GF-D8 (cell line): ENCODE results near the gene EGLN2.
A peak's percentile ranks its signal among the peaks of the same experiment; 100 is the strongest.
"Not testable (repeated sequence)": the region's sequence is repeated elsewhere in the genome, so short reads cannot be mapped to it uniquely, and the experiment has no call there.

Experiments
- DNase-seq: peaks from one replicate; lab custom pipeline; 2025; lab: John Stamatoyannopoulos, UW

The EGLN2 gene

DNA sequence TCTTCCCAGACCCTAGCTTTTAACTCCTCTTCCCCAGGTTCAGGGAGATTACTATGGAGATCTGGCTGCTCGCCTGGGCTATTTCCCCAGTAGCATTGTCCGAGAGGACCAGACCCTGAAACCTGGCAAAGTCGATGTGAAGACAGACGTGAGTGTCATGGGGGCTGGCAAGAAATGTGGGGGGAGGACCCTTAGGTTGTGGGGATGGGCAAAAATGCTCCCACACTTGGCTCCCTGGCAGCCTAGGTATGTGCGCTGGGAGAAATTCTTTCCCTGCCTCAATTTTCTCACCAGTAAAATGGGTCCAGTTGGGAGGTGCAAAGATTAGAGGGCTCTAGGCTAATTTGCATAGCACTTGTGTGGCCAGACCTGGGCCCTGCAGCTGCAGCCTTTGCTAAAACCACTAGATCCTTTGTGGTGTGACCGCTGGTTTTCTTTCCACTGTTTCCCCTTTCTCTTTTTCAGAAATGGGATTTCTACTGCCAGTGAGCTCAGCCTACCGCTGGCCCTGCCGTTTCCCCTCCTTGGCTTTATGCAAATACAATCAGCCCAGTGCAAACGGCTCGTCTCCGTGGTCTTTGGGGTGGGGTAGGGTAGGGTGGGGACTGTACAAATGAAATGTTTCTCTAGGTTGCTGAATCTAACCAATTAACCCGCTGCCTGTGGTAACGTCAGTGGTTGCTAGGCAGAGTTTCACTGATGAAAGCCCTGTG is 21.9 kb upstream of the EGLN2 start:
- peak; percentile 97 for DNase-seq

DNA sequence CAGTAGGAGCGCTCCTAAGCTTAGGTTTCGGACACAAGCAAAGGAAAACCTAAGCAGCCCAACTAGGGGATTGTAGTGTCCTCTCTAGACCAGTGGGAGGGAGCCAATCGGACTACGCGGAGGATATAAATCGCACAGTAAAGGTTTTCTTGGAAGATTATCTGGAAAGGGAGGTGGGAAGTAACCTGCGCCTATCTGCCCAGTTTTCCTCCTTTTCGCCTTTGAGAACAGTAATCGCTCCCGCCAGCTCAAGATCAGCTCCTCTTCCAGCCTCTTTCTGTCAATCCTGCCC is 21.4 kb upstream of the EGLN2 start:
- no peak for DNase-seq

DNA sequence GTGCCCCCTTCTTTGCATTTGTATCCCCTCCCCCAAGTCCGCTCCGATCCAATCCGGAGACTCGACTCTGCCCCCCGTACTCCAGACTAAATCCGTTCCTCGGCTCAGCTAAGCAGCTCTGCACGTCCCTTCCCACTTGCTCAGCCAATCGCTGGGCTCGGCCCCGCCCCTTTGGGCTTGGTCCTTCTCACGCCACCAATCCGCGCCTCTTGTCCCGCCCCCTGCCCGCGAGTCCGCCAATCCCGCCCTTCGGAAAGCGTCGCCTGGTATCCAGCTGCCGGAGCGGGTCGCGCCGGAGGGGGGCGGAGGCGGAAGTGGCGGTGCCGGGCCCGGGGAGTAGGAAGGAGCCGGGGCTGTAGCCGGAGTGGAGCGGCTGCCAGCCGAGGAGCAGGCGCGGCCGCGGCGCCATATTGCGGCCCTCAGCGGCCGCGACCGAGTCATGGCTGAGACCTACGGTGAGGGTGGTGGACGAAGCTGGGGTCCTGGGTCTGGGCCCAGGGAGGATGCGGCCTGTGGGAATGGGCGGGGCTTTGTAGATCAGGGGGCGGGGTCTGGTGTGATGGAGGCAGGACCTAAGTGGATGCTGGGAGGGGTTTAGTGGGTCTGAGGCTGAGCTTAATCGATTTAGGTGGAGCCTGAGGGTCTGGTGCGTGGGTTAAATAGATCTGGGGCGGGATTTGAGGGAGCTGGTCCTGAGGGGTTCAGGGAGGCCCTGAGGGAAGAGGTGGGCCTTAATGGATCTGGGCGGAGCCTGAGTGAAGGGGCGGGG is 20.9 kb upstream of the EGLN2 start, which contains the start of gene RAB4B:
Gene RAB4B (plus strand): TSS at position 311 of the 769 bp plus-strand sequence. CDS start 129 bp downstream, at position 440.
- DNase-seq = peak; percentile 98

DNA sequence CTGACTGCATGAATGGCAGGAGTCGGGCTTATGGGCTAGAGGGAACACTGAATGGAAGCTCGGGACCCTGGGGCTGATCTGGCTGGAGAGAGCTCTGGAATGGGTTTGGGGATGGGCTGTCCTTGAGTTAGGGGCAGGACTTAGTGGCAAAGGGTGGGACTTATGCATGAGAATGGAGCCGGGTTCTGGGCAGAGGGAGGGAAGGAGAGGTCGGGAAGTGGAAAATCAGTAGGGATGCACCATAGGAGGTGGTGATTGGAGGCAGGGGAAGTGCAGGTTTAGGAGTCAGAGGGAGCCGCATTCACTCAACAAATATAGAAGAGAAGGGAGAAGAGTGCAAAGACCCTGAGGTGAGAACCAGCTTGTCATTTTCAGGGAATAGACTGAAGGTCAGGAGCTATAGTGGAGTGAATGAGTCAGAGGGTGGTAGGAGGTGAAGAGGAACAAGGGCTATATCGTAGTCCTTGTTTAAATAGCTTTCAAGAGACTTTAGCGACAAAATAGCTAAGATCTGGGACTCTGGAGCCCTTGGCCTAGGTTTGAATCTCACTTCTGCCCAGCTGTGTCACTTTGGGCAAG is 20.2 kb upstream of the EGLN2 start:
- no peak for DNase-seq

DNA sequence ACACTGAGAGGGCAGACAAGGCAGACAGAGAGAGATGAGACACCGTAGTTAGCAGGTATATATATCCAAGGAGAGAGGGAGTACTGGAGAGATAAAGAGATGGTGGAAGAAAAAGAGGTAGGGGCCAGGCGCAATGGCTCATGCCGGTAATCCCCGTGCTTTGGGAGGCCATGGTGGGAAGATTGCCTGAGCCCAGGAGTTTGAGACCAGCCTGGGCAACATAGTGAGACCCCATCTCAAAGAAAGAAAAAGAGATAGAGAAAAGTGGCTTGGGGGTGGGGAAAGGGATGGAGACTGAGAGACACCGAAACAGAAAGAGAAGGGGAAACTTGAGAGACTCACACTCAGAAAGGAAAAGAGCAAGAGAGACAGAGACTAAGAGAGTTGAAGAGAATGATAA is 18.4 kb upstream of the EGLN2 start:
- DNase-seq = no peak

DNA sequence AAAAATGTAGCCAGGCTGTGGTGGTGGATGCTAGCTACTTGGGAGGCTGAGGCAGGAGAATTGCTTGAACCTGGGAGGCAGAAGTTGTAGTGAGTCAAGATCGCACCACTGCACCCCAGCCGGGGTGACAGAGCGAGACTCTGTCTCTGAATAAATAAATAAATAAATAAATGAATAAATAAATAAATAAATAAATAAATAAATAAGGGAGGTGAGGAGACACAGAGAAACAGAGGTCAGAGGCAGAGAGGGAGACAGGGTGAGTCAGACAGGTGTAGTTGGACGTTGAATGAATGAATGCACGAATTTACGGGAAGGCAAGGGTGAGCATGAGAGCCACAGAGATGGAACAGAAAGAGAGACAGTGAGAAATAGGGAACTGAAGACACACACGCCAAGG is 17.9 kb upstream of the EGLN2 start:
- DNase-seq = no peak

DNA sequence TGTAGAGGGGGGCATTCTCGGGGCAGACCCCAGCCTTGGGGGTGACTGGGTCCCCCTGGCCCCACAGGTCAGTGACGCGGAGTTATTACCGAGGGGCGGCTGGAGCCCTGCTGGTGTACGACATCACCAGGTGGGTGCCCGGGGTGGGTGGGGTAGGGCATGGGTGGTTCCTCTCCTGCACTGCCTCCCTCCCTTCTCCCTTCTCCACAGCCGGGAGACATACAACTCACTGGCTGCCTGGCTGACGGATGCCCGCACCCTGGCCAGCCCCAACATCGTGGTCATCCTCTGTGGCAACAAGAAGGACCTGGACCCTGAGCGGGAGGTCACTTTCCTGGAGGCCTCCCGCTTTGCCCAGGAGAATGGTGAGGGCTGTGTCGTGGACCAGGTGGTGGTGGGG is 15.3 kb upstream of the EGLN2 start:
- DNase-seq = no peak

DNA sequence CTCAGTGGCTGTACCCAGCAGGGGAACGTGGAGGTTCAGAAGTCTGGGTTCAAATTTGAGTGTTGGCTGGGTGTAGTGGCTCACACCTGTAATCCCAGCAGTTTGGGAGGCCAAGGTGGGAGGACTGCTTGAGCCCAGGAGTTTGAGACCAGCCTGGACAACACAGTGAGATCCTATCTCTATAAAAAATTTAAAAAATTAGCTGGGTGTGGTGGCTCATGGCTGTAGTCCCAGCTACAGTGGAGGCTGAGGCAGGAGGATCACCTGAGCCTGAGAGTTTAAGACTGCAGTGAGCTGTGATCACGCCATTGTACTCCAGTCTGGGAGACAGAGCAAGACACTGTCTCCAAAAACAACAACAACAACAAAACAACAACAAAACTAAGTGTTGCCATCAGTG is 14.8 kb upstream of the EGLN2 start:
- not testable (repeated sequence) for DNase-seq

DNA sequence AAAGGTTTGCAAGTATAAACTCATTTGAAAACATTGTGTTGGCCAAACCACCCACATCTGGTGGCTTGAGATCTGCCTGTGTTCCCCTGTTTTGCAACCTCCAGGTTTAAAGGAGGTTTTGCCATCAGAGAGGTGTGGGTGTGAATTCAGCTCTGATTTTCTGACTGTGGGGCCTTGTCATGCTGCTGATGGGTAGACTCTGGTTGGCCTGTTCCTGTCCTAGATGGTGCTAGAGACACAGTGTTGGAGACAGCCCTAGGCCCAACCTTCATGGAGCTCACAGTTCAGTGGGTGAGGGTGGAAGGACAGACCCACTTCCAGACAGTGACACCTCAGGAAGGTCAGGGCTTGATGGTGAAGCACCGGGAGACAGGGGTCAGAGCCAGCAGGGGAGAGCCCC is 13.5 kb upstream of the EGLN2 start:
- DNase-seq = no peak

DNA sequence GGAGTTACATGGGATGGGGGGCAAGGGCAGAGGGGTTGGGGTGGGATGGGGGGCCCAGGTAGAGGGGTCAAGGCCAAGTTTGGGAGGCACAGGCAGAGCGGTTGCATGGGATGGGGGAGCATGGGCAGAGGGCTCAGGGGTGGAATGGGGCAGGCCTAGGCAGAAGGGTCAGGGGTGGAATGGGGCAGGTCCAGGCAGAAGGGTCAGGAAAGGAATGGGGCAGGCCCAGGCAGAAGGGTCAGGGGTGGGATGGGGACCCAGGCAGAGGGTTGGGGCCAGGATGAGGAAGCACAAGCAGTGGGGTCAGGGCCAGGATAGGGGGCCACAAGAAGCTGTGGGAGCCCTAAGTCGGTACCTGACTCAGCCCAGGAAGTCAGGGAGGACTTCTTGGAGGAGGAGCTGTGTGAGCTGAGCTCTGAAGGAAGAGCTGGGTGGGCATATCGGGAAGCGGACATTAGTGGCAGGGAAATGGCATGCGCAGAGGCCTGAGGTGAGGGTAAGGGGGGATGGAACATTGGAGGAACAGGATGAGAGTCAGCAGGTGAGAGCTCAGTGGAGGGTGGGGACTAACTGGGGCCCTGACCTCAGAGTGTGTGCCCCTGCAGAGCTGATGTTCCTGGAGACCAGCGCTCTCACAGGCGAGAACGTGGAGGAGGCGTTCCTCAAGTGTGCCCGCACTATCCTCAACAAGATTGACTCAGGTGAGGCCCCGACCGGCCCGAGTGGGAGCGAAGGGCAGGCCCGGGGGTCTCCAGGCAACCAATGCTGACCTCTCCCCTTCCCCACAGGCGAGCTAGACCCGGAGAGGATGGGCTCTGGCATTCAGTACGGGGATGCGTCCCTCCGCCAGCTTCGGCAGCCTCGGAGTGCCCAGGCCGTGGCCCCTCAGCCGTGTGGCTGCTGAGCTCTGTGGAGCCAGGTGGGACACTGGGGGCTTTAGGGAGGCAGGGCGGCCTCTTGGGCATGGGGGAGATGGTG is 12.6 kb upstream of the EGLN2 start:
- no peak for DNase-seq

DNA sequence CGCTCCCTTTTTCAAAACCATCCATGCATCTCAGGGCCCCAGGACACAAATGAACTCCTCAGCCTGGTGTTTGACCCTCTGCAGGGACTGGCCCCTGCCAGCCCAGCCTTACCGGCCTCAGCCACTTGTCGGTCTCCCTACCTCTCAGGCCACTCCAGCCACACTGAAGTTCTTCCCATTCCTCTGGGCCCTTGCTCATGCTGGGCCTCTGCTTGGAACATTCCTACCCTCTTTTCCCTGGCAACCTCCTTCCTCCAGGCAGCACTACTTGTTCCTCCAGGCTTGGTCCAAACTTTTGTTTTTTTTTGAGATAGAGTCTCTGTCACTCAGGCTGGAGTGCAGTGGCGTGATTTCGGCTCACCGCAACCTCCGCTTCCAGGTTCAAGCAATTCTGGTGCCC is 7.6 kb upstream of the EGLN2 start:
- no peak for DNase-seq

DNA sequence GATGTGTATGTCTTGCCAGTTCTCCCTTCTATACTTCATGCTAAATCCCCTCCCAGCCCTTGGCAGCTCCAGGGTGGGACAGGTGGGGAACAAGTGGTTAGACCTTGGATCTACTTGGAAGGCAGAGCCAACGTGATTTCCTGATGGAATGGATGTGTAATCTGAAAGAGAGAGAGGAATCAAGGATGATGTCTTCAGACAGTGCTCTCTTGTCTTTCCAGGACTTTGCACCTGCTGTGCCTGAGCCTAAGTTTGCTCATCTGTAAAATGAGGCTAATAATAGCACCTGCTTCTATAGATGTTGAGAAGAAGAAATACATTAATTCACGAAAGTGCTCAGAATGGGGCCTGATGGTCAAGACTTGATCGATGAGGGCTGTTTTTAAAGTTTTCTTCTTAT is 7.0 kb upstream of the EGLN2 start:
- DNase-seq = no peak

DNA sequence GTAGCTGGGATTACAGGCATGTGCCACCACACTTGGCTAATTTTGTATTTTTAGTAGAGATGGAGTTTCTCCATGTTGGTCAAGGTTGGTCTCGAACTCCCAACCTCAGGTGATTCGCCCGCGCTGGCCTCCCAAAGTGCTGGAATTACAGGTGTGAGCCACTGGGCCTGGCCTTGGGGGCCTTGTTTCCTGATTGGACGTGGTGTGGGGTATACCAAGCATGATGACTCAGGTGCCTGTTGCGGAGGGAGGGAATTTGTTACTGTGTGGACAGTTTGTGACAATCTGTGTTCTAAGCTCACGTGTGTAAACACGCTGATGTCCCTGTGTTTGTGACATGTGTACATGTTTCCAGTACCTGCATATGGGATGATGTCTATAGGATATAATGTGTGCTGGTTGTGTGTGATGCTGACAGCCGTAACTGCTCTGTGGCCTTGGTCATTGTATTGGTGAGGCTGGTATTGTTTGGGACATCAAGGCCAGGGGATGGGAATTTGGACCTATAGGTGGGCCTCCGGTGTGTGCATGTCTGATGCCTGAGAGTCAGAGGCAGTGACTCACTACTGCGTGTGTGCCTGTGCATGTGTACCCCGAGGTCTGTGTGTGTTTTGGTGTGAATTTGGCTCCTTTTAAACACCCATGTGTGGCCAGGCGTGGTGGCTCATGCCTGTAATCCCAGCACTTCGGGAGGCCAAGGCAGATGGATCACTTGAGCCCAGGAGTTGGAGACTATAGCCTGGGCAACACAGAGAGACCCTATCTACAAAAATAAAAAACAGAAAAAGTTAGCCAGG is 1.6 kb upstream of the EGLN2 start:
- no peak for DNase-seq

DNA sequence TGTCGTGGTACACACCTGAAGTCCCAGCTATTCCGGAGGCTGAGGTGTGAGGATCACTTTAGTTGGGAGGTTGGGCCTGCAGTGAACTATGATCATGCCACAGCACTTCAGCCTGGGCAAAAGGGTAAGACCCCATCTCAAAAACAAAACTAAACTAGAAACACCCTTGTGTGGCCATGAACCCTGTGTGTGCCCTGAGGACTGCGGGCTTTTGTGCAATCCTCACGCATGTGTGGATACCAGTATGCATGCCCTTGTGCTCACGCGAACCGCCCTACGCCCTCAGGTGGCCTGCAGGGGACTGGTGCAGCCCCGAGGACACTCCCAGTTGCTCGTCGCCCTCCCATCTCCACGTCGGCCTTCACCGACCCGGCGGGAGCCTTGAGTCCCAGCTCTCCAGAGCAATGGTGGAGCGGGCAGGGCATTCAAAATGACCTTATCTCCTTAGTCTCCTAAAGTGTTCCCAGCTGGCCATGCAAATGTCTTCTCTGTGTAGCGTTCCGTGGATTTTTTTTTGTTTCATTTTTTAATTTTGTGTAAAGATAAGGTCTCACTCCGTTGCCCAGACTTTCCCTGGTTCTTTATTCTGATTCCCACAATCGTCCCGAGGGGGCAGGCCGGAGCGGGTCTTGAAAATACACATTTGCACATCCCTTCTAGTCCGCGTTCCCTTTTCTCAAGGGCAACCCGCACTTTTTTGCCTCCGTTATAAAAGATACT is 868 bp upstream of the EGLN2 start:
- peak; percentile 76 for DNase-seq

DNA sequence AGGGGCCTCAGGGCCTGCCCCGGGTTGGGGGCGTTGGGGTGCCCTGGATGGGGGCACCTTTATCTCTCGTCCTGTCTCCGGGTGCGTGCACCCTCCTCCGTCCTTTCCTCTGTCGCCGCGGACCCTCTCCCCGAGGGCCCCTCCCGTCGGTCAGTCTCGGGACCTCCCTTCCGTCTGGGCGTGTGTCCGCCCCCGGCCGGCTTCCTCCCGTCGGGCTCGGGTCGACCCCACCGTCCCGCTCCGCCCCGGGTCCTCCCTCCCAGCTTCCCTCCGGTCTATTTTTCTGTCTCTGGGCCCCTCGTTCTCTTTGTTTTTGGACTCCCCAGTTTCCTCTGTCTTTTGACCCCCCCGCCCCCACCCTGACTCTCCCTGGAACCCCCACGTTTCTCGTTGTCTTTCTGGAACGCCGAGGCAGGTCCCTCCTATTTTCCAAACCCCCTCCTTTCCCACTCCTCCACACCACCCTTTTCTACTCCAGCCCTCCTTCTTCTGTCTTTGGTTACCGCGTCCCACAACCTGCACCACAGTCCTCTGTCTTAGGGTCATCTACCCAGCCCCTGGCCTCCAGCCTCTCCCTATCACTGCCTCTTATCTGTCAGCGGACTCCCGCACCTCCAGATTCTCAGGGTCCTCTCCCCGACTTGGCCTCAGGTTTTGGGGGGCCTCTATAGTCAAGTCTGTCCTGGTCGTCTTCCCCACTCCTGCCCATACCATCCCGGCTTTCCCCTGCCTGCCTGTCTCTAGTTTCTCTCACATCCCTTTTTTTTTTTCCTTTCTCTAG is 757 bp downstream of the EGLN2 start:
- no peak for DNase-seq

DNA sequence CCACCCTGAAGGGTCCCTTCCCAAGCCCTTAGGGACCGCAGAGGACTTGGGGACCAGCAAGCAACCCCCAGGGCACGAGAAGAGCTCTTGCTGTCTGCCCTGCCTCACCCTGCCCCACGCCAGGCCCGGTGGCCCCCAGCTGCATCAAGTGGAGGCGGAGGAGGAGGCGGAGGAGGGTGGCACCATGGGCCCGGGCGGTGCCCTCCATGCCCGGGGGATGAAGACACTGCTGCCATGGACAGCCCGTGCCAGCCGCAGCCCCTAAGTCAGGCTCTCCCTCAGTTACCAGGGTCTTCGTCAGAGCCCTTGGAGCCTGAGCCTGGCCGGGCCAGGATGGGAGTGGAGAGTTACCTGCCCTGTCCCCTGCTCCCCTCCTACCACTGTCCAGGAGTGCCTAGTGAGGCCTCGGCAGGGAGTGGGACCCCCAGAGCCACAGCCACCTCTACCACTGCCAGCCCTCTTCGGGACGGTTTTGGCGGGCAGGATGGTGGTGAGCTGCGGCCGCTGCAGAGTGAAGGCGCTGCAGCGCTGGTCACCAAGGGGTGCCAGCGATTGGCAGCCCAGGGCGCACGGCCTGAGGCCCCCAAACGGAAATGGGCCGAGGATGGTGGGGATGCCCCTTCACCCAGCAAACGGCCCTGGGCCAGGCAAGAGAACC is 1.5 kb downstream of the EGLN2 start:
- no peak for DNase-seq

DNA sequence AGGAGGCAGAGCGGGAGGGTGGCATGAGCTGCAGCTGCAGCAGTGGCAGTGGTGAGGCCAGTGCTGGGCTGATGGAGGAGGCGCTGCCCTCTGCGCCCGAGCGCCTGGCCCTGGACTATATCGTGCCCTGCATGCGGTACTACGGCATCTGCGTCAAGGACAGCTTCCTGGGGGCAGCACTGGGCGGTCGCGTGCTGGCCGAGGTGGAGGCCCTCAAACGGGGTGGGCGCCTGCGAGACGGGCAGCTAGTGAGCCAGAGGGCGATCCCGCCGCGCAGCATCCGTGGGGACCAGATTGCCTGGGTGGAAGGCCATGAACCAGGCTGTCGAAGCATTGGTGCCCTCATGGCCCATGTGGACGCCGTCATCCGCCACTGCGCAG is 2.0 kb downstream of the EGLN2 start:
- DNase-seq = no peak

DNA sequence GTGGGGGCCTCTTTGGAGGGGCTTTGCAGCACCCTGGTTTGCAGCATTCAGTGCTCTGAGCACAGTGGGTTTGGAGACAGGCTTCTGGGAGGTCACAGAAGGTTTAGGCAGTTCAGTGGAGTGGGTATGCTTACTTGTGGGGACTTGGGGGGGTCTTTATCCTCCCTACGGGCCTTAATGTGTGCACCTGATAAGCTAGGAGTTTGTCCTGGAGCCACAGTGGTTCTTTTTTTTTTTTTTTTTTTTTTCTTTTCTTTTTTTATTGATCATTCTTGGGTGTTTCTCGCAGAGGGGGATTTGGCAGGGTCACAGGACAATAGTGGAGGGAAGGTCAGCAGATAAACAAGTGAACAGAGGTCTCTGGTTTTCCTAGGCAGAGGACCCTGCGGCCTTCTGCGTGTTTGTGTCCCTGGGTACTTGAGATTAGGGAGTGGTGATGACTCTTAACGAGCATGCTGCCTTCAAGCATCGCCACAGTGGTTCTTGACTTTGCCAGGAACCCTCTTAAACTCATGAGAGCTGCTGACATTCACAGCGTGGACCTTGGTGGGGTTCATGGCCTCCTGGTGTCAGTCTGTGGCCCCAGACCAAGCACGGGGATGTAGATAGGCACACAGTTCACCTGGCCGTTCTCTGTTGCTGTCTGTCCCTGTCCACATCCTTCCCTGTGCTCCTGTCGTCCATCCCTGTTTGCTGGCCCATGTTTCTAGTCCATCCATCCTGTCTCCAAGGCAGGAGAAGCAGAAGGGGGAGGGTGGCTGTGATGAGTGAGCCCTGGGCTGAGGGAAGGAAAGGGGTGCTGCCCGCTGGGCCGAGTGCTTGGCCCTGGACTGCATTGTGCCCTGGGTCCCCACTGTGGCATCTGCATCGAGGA is 2.7 kb downstream of the EGLN2 start:
- DNase-seq = no peak
